ENCODE results near the gene WIZ. TPM values are rescaled to one million over a fixed set of nuclear protein-coding genes. Genes with fewer than 3 reads are reported as not detected.

The WIZ gene
- total RNA-seq, 4 donors from 2014 or later: 17.4 to 41.8 (median 33.6) TPM

DNA sequence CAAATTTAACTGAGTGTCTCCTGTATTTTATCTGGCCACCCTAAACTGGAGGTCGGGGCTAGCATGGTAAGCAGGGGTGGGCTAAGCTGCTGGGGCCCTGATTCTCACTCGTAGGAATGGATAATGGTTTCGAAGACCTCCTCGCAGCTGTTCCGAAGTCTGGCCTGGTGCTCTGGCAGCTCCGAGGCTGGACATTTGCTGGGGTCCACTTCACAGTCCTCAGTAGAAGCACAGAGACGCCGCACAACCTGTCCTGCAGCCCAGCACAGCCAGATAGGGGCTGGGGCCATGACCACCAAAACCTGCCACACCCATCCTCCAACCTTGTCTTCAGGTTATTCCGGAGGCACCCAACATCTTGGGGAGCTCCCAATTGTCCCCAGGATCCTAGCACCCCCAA is 6.2 kb upstream of the WIZ start:
- DNase-seq (ENCODE audit: low spot score) (no peak), ATAC-seq (ENCODE audit: low FRiP score) (no peak)
- TF ChIP-seq, protein P1, sequence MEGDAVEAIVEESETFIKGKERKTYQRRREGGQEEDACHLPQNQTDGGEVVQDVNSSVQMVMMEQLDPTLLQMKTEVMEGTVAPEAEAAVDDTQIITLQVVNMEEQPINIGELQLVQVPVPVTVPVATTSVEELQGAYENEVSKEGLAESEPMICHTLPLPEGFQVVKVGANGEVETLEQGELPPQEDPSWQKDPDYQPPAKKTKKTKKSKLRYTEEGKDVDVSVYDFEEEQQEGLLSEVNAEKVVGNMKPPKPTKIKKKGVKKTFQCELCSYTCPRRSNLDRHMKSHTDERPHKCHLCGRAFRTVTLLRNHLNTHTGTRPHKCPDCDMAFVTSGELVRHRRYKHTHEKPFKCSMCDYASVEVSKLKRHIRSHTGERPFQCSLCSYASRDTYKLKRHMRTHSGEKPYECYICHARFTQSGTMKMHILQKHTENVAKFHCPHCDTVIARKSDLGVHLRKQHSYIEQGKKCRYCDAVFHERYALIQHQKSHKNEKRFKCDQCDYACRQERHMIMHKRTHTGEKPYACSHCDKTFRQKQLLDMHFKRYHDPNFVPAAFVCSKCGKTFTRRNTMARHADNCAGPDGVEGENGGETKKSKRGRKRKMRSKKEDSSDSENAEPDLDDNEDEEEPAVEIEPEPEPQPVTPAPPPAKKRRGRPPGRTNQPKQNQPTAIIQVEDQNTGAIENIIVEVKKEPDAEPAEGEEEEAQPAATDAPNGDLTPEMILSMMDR (IDR thresholded peaks at IDR 0.05): no peak

DNA sequence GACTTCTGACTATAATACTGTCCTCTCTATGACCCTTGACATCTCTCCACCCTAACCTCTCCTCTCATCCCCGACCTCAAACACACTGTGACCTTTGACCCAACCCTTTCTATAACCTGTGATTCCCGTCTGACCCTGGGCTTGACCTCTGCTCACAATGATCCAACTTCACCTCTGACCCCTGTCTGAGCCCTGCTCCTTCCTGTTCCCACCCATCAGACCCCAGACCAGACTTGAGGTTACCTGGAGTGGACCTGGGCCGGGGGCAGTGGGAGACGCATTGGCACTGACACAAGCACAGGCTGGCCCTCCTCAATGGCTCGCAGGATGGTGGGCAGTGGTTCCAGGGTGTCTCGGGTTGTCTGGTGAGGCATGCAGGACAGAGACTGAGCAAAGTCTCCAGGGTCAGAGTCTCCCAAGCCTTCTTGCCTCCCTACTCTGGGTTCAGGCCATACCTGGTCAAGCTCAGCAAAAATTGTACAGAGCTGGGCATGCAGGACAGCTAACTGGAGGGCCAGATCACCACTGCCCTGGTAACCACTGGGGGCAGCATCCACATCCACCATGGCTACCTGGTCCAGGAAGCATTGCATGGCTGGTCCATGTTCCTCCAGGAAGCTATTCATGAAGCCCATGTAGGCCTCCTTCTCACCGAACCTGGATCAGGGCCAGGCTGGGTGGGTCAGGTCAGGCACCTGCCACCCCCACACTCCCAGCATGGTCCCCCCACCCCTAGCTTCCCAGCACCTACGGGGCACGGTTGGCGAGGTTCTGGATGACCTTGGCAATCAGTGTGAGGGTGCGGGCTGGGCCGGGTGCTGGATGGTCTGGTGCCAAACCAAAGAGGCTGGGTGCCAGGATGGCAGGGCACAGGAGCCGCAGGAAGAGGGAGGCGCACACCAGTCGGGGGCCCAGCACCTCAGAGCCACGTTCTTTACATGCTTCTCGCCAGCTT is 4.4 kb upstream of the WIZ start:
- no peak for ATAC-seq (ENCODE audit: low FRiP score)
- TF ChIP-seq, protein P1 (IDR thresholded peaks at IDR 0.05): no peak
- DNase-seq (ENCODE audit: low spot score): no peak

DNA sequence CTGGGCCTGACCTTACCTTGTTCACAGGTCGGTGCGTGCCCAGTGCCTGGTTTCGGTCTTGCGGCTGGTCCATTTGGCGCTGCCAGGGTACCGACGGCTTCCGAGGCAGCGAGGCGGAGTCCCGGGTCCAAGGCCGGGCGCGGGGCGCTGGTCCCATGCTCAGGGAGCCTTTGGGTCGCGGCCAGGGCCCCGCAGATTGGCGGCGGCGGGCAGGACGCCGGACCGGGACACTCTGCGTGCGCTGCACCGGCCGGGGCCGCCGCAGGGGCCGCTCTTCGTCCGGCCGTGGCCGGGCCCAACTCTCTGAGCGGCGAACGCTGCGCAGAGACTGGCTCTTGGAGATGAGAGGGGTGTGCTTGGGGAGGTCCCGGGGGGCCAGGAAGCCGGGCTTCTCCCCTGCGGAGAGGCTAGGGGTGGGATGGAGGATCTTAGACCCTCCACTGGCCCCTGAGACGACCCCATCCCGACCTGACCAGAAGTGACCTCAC is 3.4 kb upstream of the WIZ start:
- no peak for ATAC-seq (ENCODE audit: low FRiP score)
- TF ChIP-seq, protein P1 (IDR thresholded peaks at IDR 0.05): no peak
- DNase-seq (ENCODE audit: low spot score): no peak

DNA sequence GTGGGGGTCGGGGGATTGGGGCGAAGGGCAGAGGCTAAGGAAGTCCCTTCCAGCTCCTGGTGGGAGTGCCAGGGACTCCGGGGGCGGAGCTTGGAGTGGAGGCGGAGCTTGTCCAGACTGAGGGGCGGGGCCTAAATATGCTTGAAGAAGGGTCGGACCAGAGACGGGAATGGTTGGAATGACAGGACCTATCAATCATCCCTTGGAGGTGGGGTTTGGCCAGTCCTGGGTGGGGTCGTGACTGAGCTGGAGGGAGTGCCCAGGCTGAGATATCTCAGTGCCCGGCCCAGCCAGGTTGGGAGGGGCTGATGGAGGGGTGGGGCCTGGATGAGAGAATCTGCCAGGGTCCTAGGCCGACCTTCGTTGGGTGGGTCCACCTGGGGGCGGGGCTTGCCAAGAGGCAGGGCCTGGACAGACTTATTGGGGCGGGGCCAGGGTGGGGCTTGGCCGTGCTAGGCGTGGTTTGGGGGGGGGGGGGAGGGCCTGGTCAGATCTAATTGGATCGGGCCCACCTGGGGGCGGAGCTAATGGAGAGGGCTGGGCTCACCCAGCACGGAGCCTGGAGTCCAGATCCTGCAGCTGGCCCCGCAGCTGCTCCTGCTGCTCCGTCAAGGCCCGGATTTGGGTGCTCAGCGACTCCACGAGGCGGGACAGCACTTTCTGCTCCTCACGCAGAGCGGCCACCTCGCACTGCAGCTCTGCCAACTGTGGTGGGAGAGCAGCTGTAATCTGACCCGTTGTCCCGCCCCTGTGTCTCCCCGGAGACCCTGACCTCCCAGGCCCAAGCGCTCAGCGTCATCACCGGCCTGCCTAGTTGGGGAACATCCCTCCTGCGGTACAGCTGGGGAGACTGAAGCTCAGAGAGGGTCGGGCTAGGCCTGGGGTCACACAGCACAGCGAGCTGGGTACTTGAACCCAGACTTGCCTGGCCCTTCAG is 2.6 kb upstream of the WIZ start:
- DNase-seq (ENCODE audit: low spot score): peak; percentile 71
- peak; percentile 56 for ATAC-seq (ENCODE audit: low FRiP score)
- TF ChIP-seq, protein P1 (IDR thresholded peaks at IDR 0.05): no peak

DNA sequence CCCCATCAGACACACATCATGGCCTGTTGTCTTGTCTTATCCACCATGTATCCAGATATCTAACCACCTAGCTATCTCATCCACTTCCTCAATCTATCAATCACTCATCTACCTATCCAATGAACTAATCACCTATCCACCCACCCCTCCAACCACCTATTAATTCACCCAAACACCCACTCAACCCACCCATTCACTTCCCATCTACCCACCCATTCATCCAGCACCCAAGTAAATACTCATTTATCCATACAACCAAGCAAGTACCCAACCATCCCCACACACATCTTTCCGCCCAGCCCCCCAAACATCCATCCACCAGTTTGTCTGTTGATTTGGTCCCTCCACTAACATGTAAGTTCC is 753 bp upstream of the WIZ start:
- ATAC-seq (ENCODE audit: low FRiP score): no peak
- no peak for DNase-seq (ENCODE audit: low spot score)
- TF ChIP-seq, protein P1 (IDR thresholded peaks at IDR 0.05): no peak

DNA sequence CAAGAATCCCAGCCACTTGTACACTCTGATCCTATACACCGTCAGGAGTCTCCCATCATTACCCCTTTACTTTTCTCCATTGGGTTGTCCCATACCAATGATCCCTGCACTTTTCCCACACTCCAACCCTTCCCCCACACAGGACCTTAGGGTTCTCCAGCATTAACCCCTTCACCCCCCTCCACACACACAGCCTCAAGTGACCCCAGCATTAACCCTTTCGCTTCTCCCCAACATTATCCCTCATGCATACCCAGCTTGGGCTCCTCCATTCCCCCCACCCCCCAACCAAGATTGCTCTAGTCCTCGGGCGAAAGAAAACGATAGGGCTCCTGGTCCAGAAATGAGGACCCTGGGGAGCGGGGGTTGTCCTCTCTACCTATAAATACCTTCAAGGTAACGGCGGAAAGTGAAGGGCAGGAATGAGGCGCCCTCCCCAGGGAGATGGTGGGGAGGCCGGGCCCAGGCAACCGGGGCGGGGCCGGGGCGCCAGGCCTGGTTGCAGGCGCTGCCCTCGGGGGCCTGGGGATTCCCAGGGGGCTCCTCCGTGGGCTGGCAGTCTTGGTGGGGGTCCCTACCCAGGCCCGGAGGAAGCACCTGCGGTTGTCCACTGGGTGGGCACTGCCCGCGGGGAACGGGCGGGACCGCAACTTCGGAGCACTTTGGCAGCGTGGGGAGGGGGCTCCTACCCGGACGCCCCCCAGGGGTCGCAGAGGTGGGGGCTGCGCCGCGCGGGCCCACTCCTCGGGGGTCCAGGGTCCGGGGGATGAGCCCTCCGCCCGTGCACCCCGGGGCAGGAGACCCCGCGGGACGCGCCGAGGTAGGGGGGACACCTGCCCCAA is 757 bp downstream of the WIZ start:
- no peak for ATAC-seq (ENCODE audit: low FRiP score)
- no peak for DNase-seq (ENCODE audit: low spot score)
- TF ChIP-seq, protein P1 (IDR thresholded peaks at IDR 0.05): no peak
